ENCODE results near the gene C12orf75.
A peak's percentile ranks its signal among the peaks of the same experiment; 100 is the strongest.
"Not testable (repeated sequence)": the region's sequence is repeated elsewhere in the genome, so short reads cannot be mapped to it uniquely, and the experiment has no call there.

Gene C12orf75

GRCh38 chr12:105310476-105311085 is 19.9 kb upstream of the C12orf75 start:
- DNase-seq = not testable (repeated sequence)

GRCh38 chr12:105311936-105312335 is 18.6 kb upstream of the C12orf75 start:
- not testable (repeated sequence) for DNase-seq

- DNase-seq = not testable (repeated sequence)
Observed at GRCh38 chr12:105313755-105314154, 16.7 kb upstream of the C12orf75 start.

GRCh38 chr12:105315130-105315529 is 15.4 kb upstream of the C12orf75 start:
- DNase-seq = no peak

DNA sequence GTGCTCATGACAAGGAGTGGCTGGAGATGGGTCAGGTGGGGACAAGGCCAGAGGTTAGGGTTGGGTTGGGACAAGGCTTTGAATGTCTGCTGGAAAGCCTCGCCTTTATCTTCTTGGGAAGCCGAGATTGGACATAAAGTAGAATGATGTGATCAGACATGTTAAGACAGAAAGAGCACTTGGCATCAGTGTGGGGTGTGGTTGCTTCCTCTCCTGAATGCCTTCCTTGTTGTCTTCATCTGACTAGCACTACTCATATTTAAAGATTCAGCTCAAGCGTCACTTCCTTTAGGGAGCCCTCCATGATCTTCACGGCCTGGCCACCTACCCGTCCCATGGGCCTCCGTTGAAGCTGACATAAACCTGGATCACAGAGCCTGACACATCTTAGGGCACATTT is 14.8 kb upstream of the C12orf75 start:
- DNase-seq = no peak

- no peak for DNase-seq
Observed at GRCh38 chr12:105316931-105317852, 13.3 kb upstream of the C12orf75 start.

DNA sequence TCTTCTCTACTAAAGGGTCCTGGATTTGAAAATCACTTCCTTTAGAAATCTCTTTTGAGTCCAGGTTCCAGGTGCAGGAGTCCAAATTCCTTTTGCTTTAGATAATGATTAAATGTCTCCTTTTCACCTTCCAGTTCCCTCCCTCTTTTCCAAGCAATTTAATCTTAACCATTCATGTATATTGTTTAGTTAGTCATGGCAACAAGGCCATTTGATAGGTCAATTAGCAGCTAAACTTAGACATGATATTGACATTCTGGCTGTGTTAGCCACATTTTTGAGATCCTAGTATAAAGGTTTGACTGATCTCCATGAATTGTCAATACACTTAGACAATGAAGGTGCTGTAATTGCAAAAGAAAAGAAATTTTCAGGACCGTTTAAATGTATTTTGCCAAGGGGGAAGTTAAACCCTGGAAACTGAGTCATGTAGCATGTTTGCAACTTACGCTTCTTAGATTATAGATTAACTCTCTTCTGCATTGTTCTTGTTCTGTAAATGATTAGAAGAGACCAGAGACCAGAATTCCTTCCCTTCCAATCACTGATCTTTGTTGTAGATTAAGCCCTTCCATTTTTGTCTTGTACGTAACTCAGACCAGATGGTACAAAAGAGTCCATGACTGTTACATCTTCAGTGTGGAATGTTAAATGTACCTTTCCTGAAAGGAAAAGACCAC is 12.4 kb upstream of the C12orf75 start:
- no peak for DNase-seq

GRCh38 chr12:105318651-105319483 is 11.6 kb upstream of the C12orf75 start:
- no peak for DNase-seq

DNA sequence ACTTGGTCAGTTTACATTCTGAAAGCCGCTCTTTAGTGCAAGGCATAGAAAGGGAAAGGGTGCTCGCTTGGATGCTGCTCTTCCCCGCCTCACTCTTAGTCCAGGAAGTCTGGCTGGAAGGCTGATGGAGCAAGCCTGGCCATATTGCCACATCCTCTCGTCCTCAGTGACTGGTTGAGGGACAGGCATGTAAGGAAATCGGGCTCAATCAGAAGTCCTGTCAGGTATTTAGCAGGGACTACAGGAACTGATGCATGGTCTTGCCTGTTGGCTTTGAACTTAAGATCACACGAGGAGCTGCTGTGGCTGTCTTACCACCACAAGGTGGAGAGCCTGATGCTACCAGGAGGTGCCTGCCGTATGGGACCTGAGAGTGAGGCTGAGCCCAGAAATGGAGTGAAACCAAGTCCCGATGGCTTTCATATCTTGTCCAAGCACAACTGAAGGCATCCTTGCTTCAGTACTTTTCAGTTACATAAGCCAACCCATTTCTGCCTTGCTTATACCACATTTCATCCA is 10.7 kb upstream of the C12orf75 start:
- DNase-seq = peak; percentile 7 to 35

GRCh38 chr12:105321125-105321524 is 9.4 kb upstream of the C12orf75 start:
- DNase-seq = peak in 1 of 2 donors; percentile 18

- no peak for DNase-seq
Observed at GRCh38 chr12:105322070-105322469, 8.4 kb upstream of the C12orf75 start.

GRCh38 chr12:105324704-105325103 is 5.8 kb upstream of the C12orf75 start:
- DNase-seq = no peak

DNA sequence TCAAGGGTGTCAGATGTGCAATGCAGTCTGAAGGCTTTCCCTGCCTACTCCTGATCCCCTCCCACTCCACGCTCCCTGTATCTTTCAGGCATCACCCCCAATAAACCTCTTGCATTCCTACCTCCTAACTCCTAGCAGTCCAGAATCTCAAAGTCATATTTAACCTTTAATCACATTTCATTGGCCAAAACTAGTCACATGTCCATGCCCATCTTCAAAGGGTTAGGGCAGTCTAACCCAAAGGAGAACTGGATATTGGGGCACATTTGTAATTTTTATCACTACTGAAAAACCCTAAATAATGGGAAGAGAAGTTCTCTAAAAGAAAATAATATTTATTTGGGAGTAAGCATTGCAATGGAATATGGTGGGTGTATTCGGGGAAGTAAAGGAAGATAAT is 5.4 kb upstream of the C12orf75 start:
- no peak for DNase-seq

- DNase-seq = no peak
Observed at GRCh38 chr12:105329926-105330282, 587 bp upstream of the C12orf75 start.

DNA sequence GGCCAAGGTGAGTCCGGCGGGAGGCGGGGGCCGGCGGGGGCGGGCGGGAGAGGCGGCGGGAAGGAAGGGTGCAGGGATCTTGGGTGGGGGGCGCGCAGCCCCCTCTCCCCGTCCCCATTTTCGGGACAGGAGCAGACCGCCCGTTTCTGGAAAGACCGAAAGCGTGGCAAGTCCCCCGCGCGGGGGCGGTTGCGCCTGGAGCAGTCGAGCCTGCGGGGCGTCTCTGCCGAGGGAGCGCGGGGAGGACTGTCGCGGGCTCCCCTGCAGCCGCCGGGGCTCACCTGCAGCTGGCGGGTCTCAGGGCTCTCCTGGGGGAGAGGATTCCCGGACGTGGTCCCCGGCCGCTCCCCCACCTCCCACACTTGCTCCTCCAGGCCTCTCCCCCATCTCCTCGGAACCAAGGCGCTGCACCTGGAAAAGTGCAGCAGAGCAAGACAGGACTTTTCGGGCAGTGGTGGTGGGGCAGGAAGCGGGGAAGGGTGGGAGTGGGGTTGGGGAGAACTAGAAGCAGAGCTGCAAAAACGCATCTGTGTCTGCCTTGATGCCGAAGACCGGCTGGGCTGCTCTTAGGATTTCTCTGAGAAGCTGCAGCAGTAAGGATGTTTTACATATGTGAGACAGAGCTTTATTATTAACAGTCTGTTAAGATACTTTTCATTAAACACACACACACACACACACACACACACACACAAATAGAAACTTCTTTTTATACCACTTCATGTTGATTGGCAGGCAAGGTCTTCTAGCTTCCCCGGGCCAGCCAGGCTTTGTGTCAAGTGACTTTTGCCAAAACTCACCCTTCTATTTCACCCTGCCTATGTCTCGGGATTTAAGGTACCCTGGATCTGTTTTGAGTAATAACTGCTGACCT is 677 bp downstream of the C12orf75 start:
- peak in 1 of 2 donors; percentile 17 for DNase-seq

- DNase-seq = peak in 1 of 2 donors; percentile 34
Observed at GRCh38 chr12:105331805-105332251, 1.3 kb downstream of the C12orf75 start.

DNA sequence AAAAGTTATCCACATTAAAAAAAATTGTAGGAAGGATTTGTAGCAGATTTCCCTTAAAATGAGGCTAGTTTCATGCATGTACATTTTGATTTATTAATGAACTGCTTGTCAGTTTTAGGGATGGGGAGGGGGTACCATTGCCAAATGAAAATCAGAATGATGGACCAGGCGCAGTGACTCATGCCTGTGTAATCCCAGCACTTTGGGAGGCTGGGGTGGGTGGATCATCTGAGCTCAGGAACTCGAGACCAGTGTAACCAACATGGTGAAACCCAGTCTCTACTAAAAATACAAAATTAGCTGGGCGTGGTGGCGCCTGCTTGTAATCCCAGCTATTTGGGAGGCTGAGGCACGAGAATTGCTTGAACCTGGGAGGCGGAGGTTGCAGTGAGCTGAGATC is 1.8 kb downstream of the C12orf75 start:
- not testable (repeated sequence) for DNase-seq

- DNase-seq = no peak
Observed at GRCh38 chr12:105332925-105333324, 2.4 kb downstream of the C12orf75 start.

DNA sequence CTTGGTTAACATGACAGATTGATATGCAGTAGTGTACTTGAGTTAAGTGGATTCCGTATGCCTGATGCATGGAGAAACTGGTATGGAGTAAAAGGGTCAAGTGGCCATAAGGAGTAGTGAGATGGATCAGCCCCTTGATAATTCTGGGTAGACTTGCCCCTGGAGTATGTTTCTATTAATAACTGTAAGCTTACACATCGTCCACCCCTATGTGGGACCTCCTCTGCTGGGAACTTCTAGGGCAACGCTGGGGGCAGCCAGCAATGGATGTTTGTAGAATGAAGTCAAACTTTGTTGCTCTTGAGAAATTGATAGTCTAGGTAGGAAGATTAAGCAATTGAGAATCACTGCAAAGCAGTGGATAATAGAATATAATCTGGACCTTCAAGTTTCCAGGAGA is 3.5 kb downstream of the C12orf75 start:
- DNase-seq = no peak

GRCh38 chr12:105334582-105334981 is 4.1 kb downstream of the C12orf75 start:
- no peak for DNase-seq

DNA sequence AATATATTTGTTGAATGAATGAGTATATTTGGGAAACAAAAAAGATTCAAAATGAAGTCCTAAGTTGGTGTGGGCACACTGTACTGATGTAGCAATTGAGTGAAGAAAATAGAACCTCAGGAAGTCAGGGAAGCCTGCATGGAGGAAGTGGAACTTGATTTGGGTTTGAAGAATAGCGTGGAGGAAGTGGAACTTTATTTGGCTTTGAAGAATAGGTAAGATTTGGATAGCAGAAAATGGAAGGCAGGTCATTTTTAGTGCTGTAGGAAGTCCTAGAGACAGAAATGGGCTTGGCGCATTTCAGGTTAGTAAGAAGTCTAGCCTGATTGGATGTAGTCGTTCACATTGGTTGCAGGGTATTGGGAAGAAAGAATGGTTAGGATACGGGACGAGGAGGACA is 5.4 kb downstream of the C12orf75 start:
- DNase-seq = no peak

Measured in CD4-positive, alpha-beta T cell treated with Interferon alpha-2 for 1 hour (primary cell).